ENCODE measurements around the gene LYVE1.

LYVE1 gene

GRCh38 chr11:10568486-10568941, at the start of gene LYVE1:
Gene LYVE1 (minus strand): TSS chr11:10568665. CDS start chr11:10568532, 133 bp downstream.
- H3K36me3 ChIP-seq (ENCODE audit: low read depth) = no peaks in the 10 kb centered on the region
- H3K9me3 ChIP-seq (ENCODE audit: severe bottlenecking) = no peaks in the 10 kb centered on the region
- no peaks in the 10 kb centered on the region for H3K27me3 ChIP-seq (ENCODE audit: insufficient read depth, poor library complexity, severe bottlenecking)
- no peak within 1 kb of the TSS for H3K27ac ChIP-seq (ENCODE audit: poor library complexity, severe bottlenecking)
- no peak within 1 kb of the TSS for H3K4me3 ChIP-seq (ENCODE audit: severe bottlenecking)
- no peak for TF ChIP-seq CTCF (IDR thresholded peaks at IDR 0.05; ENCODE audit: poor library complexity, severe bottlenecking)
- ATAC-seq (ENCODE audit: low read depth) (no peak), DNase-seq (ENCODE audit: low spot score) (no peak)
- no peaks in the 10 kb centered on the region for H3K4me1 ChIP-seq (ENCODE audit: insufficient read depth, poor library complexity, severe bottlenecking)

GRCh38 chr11:10617551-10617950, 49.1 kb upstream of the LYVE1 start:
- Histone ChIP-seq H3K36me3 (ENCODE audit: low read depth) (no peaks in the 10 kb centered on the region), H3K4me1 (ENCODE audit: insufficient read depth, poor library complexity, severe bottlenecking) (no peaks in the 10 kb centered on the region), H3K4me3 (ENCODE audit: severe bottlenecking) (no peak overlapping the region), H3K27ac (ENCODE audit: poor library complexity, severe bottlenecking) (no peak overlapping the region), H3K27me3 (ENCODE audit: insufficient read depth, poor library complexity, severe bottlenecking) (no peaks in the 10 kb centered on the region), H3K9me3 (ENCODE audit: severe bottlenecking) (no peaks in the 10 kb centered on the region)
- TF ChIP-seq CTCF (IDR thresholded peaks at IDR 0.05; ENCODE audit: poor library complexity, severe bottlenecking) = no peak
- ATAC-seq (ENCODE audit: low read depth) = no peak
- no peak for DNase-seq (ENCODE audit: low spot score)

GRCh38 chr11:10611979-10612862, 43.8 kb upstream of the LYVE1 start:
- no peak for TF ChIP-seq CTCF (IDR thresholded peaks at IDR 0.05; ENCODE audit: poor library complexity, severe bottlenecking)
- no peak overlapping the region for H3K27ac ChIP-seq (ENCODE audit: poor library complexity, severe bottlenecking)
- H3K9me3 ChIP-seq (ENCODE audit: severe bottlenecking) = no peaks in the 10 kb centered on the region
- no peaks in the 10 kb centered on the region for H3K27me3 ChIP-seq (ENCODE audit: insufficient read depth, poor library complexity, severe bottlenecking)
- H3K4me3 ChIP-seq (ENCODE audit: severe bottlenecking) = no peak overlapping the region
- no peak for DNase-seq (ENCODE audit: low spot score)
- H3K36me3 ChIP-seq (ENCODE audit: low read depth) = no peaks in the 10 kb centered on the region
- no peak for ATAC-seq (ENCODE audit: low read depth)
- no peaks in the 10 kb centered on the region for H3K4me1 ChIP-seq (ENCODE audit: insufficient read depth, poor library complexity, severe bottlenecking)

GRCh38 chr11:10609636-10610035, 41.2 kb upstream of the LYVE1 start:
- H3K9me3 ChIP-seq (ENCODE audit: severe bottlenecking) = no peaks in the 10 kb centered on the region
- H3K4me3 ChIP-seq (ENCODE audit: severe bottlenecking) = no peak overlapping the region
- H3K27ac ChIP-seq (ENCODE audit: poor library complexity, severe bottlenecking) = no peak overlapping the region
- no peaks in the 10 kb centered on the region for H3K27me3 ChIP-seq (ENCODE audit: insufficient read depth, poor library complexity, severe bottlenecking)
- H3K36me3 ChIP-seq (ENCODE audit: low read depth) = no peaks in the 10 kb centered on the region
- no peak for ATAC-seq (ENCODE audit: low read depth)
- no peak for TF ChIP-seq CTCF (IDR thresholded peaks at IDR 0.05; ENCODE audit: poor library complexity, severe bottlenecking)
- peaks cover 7% of the 10 kb centered on the region for H3K4me1 ChIP-seq (ENCODE audit: insufficient read depth, poor library complexity, severe bottlenecking)
- DNase-seq (ENCODE audit: low spot score) = no peak

GRCh38 chr11:10608584-10608983, 40.1 kb upstream of the LYVE1 start:
- DNase-seq (ENCODE audit: low spot score) = no peak
- no peaks in the 10 kb centered on the region for H3K27me3 ChIP-seq (ENCODE audit: insufficient read depth, poor library complexity, severe bottlenecking)
- no peak for TF ChIP-seq CTCF (IDR thresholded peaks at IDR 0.05; ENCODE audit: poor library complexity, severe bottlenecking)
- H3K4me1 ChIP-seq (ENCODE audit: insufficient read depth, poor library complexity, severe bottlenecking) = peaks cover 16% of the 10 kb centered on the region
- no peak overlapping the region for H3K27ac ChIP-seq (ENCODE audit: poor library complexity, severe bottlenecking)
- no peak for ATAC-seq (ENCODE audit: low read depth)
- H3K4me3 ChIP-seq (ENCODE audit: severe bottlenecking) = no peak overlapping the region
- no peaks in the 10 kb centered on the region for H3K36me3 ChIP-seq (ENCODE audit: low read depth)
- no peaks in the 10 kb centered on the region for H3K9me3 ChIP-seq (ENCODE audit: severe bottlenecking)
